MM.1S (cell line): ENCODE results near the gene HIVEP1.

ENCODE experiments used
- DNase-seq: peaks from one replicate; pipeline ENCODE4 v3.0.0-alpha.2; 2015
- H2AFZ ChIP-seq: fragments of 300-600 bp; sonication (generic); 2 replicates; pipeline ENCODE4 v1.6.0; 2016; ENCODE audit warnings: antibody characterized with exemption, low read length
- H3F3A ChIP-seq: fragments of 300-600 bp; sonication (generic); 2 replicates; pipeline ENCODE4 v1.6.1; 2016; ENCODE audit warnings: mild to moderate bottlenecking, antibody characterized with exemption, low read length, moderate library complexity, mixed read lengths; ENCODE audit not compliant: insufficient read depth
- H3K27ac ChIP-seq: fragments of 300-600 bp; sonication (generic); 2 replicates; pipeline ENCODE4 v1.5.1; 2016; ENCODE audit warnings: mild to moderate bottlenecking, low read length
- H3K27me3 ChIP-seq: fragments of 300-600 bp; sonication (generic); replicated peaks from 2 replicates; pipeline ENCODE4 v1.6.0; 2016; ENCODE audit warnings: low read length; ENCODE audit not compliant: insufficient read depth
- H3K36me3 ChIP-seq: fragments of 300-600 bp; sonication (generic); replicated peaks from 2 replicates; pipeline ENCODE4 v1.6.1; 2016; ENCODE audit warnings: mild to moderate bottlenecking, low read length, mixed read lengths; ENCODE audit not compliant: insufficient read depth
- H3K4me1 ChIP-seq: fragments of 300-600 bp; sonication (generic); 2 replicates; pipeline ENCODE4 v1.6.1; 2016; ENCODE audit warnings: low read length, mixed read lengths
- H3K4me2 ChIP-seq: fragments of 300-600 bp; sonication (generic); 2 replicates; pipeline ENCODE4 v1.6.0; 2016; ENCODE audit warnings: low read depth, low read length
- H3K4me3 ChIP-seq: fragments of 300-600 bp; sonication (generic); 2 replicates; pipeline ENCODE4 v1.5.1; 2016; ENCODE audit warnings: low read length, mixed read lengths
- H3K79me2 ChIP-seq: fragments of 300-600 bp; sonication (generic); 2 replicates; pipeline ENCODE4 v1.6.1; 2016; ENCODE audit warnings: mixed run types, low read length, mixed read lengths
- H3K9ac ChIP-seq: fragments of 300-600 bp; sonication (generic); 2 replicates; pipeline ENCODE4 v1.6.1; 2016; ENCODE audit warnings: low read length, mixed read lengths
- H3K9me2 ChIP-seq: fragments of 300-600 bp; sonication (generic); replicated peaks from 2 replicates; pipeline ENCODE4 v1.6.1; 2016; ENCODE audit warnings: mild to moderate bottlenecking, low read length, mixed read lengths; ENCODE audit not compliant: insufficient read depth
- H3K9me3 ChIP-seq: fragments of 300-600 bp; sonication (generic); replicated peaks from 2 replicates; pipeline ENCODE4 v1.6.1; 2016; ENCODE audit warnings: mild to moderate bottlenecking, low read length, mixed read lengths; ENCODE audit not compliant: insufficient read depth
- H4K20me1 ChIP-seq: fragments of 300-600 bp; sonication (generic); 2 replicates; pipeline ENCODE4 v1.6.1; 2016; ENCODE audit warnings: mild to moderate bottlenecking, low read length, moderate library complexity, mixed read lengths; ENCODE audit not compliant: insufficient read depth
- EZH2 ChIP-seq: fragments of 300-600 bp; sonication (generic); optimal IDR thresholded peaks from 2 replicates; pipeline ENCODE3; 2017; ENCODE audit warnings: low read depth, mild to moderate bottlenecking, antibody characterized with exemption, low read length, mixed read lengths
- EZH2phosphoT487 ChIP-seq: fragments of 300-600 bp; sonication (generic); IDR thresholded peaks from 2 replicates; pipeline ENCODE4 v1.6.1; 2018; ENCODE audit warnings: antibody characterized with exemption, low read length
- TF ChIP-seq, protein P1 (sequence below): fragments of 300-600 bp; sonication (generic); IDR thresholded peaks from 2 replicates; pipeline ENCODE4 v1.5.1; 2016; ENCODE audit warnings: antibody characterized with exemption, low read length, mixed read lengths

Gene HIVEP1

DNA sequence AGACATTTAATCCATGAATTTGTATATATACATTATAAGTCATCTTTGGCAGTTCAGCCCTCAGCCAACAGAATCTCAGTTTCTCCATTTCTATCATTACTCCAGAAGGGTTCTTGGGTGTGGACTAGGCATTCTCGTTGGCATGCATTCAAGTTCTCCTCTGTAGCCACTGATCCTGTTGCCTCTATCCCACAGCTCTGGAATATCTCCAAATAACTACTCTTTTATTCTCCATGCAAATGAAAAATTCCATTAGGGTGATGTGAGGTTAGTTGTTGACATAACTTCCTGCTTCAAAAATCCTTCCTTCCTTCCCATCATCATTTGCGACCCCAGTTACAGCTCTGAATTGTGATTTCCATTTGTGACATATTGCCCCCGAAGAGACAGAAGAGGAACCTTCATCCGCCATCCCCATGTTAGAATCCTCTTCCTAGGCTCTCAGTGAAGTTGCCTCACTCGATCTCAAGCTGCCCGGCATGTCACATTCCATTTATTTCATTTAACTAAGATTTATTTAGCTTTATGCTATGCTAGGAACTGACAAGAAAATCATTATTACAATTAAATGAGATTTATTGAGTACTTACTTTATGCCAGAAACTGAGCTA is 184.3 kb downstream of the HIVEP1 start:
- Histone ChIP-seq H3K9me3 (no peaks in the 10 kb centered on the region), H3K36me3 (no peaks in the 10 kb centered on the region), H2AFZ (no peak overlapping the region), H3K9ac (no peak overlapping the region), H3K27ac (no peak overlapping the region), H3F3A (no peaks in the 10 kb centered on the region), H3K4me2 (no peak overlapping the region), H3K79me2 (no peaks in the 10 kb centered on the region), H3K4me3 (no peak overlapping the region), H3K4me1 (no peaks in the 10 kb centered on the region), H4K20me1 (no peaks in the 10 kb centered on the region), H3K27me3 (no peaks in the 10 kb centered on the region), H3K9me2 (no peaks in the 10 kb centered on the region)
- DNase-seq = no peak
- TF ChIP-seq, protein P1, sequence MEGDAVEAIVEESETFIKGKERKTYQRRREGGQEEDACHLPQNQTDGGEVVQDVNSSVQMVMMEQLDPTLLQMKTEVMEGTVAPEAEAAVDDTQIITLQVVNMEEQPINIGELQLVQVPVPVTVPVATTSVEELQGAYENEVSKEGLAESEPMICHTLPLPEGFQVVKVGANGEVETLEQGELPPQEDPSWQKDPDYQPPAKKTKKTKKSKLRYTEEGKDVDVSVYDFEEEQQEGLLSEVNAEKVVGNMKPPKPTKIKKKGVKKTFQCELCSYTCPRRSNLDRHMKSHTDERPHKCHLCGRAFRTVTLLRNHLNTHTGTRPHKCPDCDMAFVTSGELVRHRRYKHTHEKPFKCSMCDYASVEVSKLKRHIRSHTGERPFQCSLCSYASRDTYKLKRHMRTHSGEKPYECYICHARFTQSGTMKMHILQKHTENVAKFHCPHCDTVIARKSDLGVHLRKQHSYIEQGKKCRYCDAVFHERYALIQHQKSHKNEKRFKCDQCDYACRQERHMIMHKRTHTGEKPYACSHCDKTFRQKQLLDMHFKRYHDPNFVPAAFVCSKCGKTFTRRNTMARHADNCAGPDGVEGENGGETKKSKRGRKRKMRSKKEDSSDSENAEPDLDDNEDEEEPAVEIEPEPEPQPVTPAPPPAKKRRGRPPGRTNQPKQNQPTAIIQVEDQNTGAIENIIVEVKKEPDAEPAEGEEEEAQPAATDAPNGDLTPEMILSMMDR = no peak
- TF ChIP-seq EZH2phosphoT487 (no peak), EZH2 (no peak)

DNA sequence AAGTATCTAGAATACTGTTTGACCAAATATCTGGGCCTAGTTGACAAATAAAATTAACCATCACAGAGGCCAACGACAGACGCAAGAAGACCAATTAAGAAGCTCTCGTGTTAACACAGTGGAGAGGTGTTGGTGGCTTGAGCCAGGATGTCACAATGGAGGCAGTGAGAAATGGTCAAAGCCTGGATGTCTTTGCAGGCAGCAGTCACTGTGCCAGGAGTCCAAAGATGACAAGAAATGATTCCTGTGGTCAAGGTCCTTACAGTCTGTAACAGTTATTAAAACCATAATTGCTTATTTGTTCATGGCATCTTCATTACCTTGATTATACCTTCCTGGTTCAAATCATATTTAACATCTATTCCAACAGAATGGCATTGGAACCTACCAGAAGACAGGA is 186.7 kb downstream of the HIVEP1 start:
- no peaks in the 10 kb centered on the region for H3F3A ChIP-seq
- no peaks in the 10 kb centered on the region for H4K20me1 ChIP-seq
- TF ChIP-seq, protein P1 = no peak
- TF ChIP-seq EZH2 = no peak
- no peak for TF ChIP-seq EZH2phosphoT487
- no peaks in the 10 kb centered on the region for H3K36me3 ChIP-seq
- no peak for DNase-seq
- H3K4me3 ChIP-seq = no peak overlapping the region
- no peak overlapping the region for H2AFZ ChIP-seq
- no peak overlapping the region for H3K27ac ChIP-seq
- H3K27me3 ChIP-seq = no peaks in the 10 kb centered on the region
- H3K4me1 ChIP-seq = no peaks in the 10 kb centered on the region
- no peak overlapping the region for H3K4me2 ChIP-seq
- H3K9ac ChIP-seq = no peak overlapping the region
- no peaks in the 10 kb centered on the region for H3K9me2 ChIP-seq
- no peaks in the 10 kb centered on the region for H3K9me3 ChIP-seq
- H3K79me2 ChIP-seq = no peaks in the 10 kb centered on the region

DNA sequence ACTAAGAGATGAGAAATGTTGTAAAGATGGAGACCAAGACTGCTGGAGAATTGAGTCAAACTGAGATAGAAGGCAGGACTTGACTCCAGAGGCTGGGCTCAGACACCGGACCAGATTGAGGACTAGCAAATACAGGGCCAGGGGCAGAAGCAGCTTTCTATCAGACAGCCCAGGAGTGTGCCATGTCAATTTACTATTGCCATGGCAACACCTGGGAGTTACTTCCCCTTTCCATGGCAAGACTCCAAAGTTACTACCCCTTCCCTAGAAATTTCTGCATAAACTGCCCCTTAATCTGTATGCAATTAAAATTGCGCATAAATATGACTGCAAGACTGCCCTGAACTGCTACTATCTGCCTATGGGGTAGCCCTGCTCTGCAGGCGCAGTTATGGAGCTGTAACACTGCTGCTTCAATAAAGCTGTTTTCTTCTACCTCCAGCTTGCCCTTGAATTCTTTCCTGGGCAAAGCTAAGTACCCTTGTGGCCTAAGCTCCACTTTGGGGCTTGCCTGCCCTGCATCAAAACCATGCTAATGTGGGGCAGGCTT is 188.0 kb downstream of the HIVEP1 start:
- Histone ChIP-seq H3K4me3 (no peak overlapping the region), H3K79me2 (no peaks in the 10 kb centered on the region), H3K4me2 (no peak overlapping the region), H3K27me3 (no peaks in the 10 kb centered on the region), H3K4me1 (no peaks in the 10 kb centered on the region), H3K9me3 (no peaks in the 10 kb centered on the region), H4K20me1 (no peaks in the 10 kb centered on the region), H3K9ac (no peak overlapping the region), H3K36me3 (no peaks in the 10 kb centered on the region), H3K9me2 (no peaks in the 10 kb centered on the region), H2AFZ (no peak overlapping the region), H3F3A (no peaks in the 10 kb centered on the region), H3K27ac (no peak overlapping the region)
- TF ChIP-seq EZH2phosphoT487 = no peak
- TF ChIP-seq, protein P1 = no peak
- no peak for TF ChIP-seq EZH2
- DNase-seq = no peak
